Cortex of kidney (tissue), 1 donor: ENCODE results near the gene RFTN1.

ENCODE experiments used
- DNase-seq: peaks from one replicate; lab custom pipeline; 2025; lab: John Stamatoyannopoulos, UW

The RFTN1 gene

GRCh38 chr3:16487511-16488175 lies 25.9 kb downstream of the RFTN1 start:
- DNase-seq, result no peak

GRCh38 chr3:16486951-16487480 lies 26.5 kb downstream of the RFTN1 start:
- DNase-seq, result no peak

GRCh38 chr3:16486201-16486600 lies 27.3 kb downstream of the RFTN1 start:
- no peak for DNase-seq

- no peak for DNase-seq
Observed at GRCh38 chr3:16485395-16485992, 28.0 kb downstream of the RFTN1 start.

GRCh38 chr3:16484984-16485383 lies 28.5 kb downstream of the RFTN1 start:
- no peak for DNase-seq

- no peak for DNase-seq
Observed at GRCh38 chr3:16484216-16484615, 29.3 kb downstream of the RFTN1 start.

- DNase-seq, result no peak
Observed at GRCh38 chr3:16482770-16483531, 30.5 kb downstream of the RFTN1 start.

- no peak for DNase-seq
Observed at GRCh38 chr3:16482194-16482769, 31.2 kb downstream of the RFTN1 start.

GRCh38 chr3:16481546-16481897 lies 32.0 kb downstream of the RFTN1 start:
- DNase-seq, result no peak

- no peak for DNase-seq
Observed at GRCh38 chr3:16480861-16481545, 32.5 kb downstream of the RFTN1 start.

GRCh38 chr3:16478516-16478915 lies 35.0 kb downstream of the RFTN1 start:
- DNase-seq, result no peak

GRCh38 chr3:16477521-16477920 lies 36.0 kb downstream of the RFTN1 start:
- DNase-seq, result no peak

GRCh38 chr3:16477056-16477455 lies 36.4 kb downstream of the RFTN1 start:
- DNase-seq, result no peak

GRCh38 chr3:16476636-16477035 lies 36.9 kb downstream of the RFTN1 start:
- no peak for DNase-seq

GRCh38 chr3:16475766-16476165 lies 37.7 kb downstream of the RFTN1 start:
- no peak for DNase-seq

GRCh38 chr3:16474920-16475319 lies 38.6 kb downstream of the RFTN1 start:
- no peak for DNase-seq

GRCh38 chr3:16474216-16474615 lies 39.3 kb downstream of the RFTN1 start:
- DNase-seq, result no peak

GRCh38 chr3:16472593-16472992 lies 40.9 kb downstream of the RFTN1 start:
- DNase-seq, result no peak

GRCh38 chr3:16471897-16472296 lies 41.6 kb downstream of the RFTN1 start:
- no peak for DNase-seq

- no peak for DNase-seq
Observed at GRCh38 chr3:16470590-16470989, 42.9 kb downstream of the RFTN1 start.

GRCh38 chr3:16468336-16469098 lies 45.0 kb downstream of the RFTN1 start:
- no peak for DNase-seq

- no peak for DNase-seq
Observed at GRCh38 chr3:16468002-16468335, 45.5 kb downstream of the RFTN1 start.
